Stomach (tissue), 4 donors: ENCODE results near the gene CDCA4.
"Not testable (repeated sequence)": the region's sequence is repeated elsewhere in the genome, so short reads cannot be mapped to it uniquely, and the experiment has no call there.

Experiments
- CTCF ChIP-seq, 7 experiments: fragments of 450-650 bp in 4 of 7; fragments of 200-600 bp in 3 of 7; sonication (generic) in 3 of 7; IDR thresholded peaks; one replicate each; pipeline ENCODE4 v1.5.1; 2016 to 2019; ENCODE audit warnings: antibody characterized with exemption in 7 of 7, control low read depth in 2 of 7, mild to moderate bottlenecking in 1 of 7
- EP300 ChIP-seq: sonication (generic); formaldehyde crosslinking; IDR thresholded peaks from one replicate; pipeline ENCODE4 v1.6.1; 2017; ENCODE audit warnings: antibody characterized with exemption
- POLR2A ChIP-seq, 4 donors: fragments of 450-650 bp; IDR thresholded peaks; one replicate each; pipeline ENCODE4 v1.6.1; 2016; ENCODE audit warnings: antibody characterized with exemption in 4 of 4, control low read depth in 2 of 4, mild to moderate bottlenecking in 1 of 4, moderate library complexity in 1 of 4

- not testable (repeated sequence) for TF ChIP-seq CTCF (IDR thresholded peaks at IDR 0.05); EP300; POLR2A (IDR thresholded peaks at IDR 0.05)
Observed at GRCh38 chr14:105032451-105032901, 11.6 kb upstream of the CDCA4 start.
